ENCODE measurements around the gene YPEL2. TPM values are rescaled to one million over a fixed set of nuclear protein-coding genes. Genes with fewer than 3 reads are reported as not detected.
"Not testable (repeated sequence)": the region's sequence is repeated elsewhere in the genome, so short reads cannot be mapped to it uniquely, and the experiment has no call there.

Gene YPEL2
- total RNA-seq, 1 donor from 2014 or later, result 19.5 TPM

GRCh38 chr17:59410049-59410437, 78.6 kb downstream of the YPEL2 start:
- POLR2A ChIA-PET, result interaction anchor here (1.4 kb wide), 1 partner anchor 9 kb away, joined by 3 read pairs; no protein-coding TSS in a partner anchor
- H3K36me3 Mint-ChIP-seq (ENCODE audit: low read depth), result peaks cover 9% of the 10 kb centered on the region
- DNase-seq, result no peak
- H3K4me1 Mint-ChIP-seq, result peaks cover 19% of the 10 kb centered on the region
- CTCF ChIA-PET, result interaction anchor here (1.5 kb wide), 1 partner anchor 80 kb away, joined by 3 read pairs; no protein-coding TSS in a partner anchor
- intact Hi-C loops (cut with micrococcal nuclease), result no loop called here
- no peak overlapping the region for H3K27ac Mint-ChIP-seq
- H3K27me3 Mint-ChIP-seq, result no peaks in the 10 kb centered on the region
- ATAC-seq (ENCODE audit: low read depth), result no peak
- H3K9me3 Mint-ChIP-seq, result peaks cover 3% of the 10 kb centered on the region
- TF ChIP-seq CTCF (IDR thresholded peaks at IDR 0.05), result no peak
- H3K4me3 Mint-ChIP-seq, result no peak overlapping the region

GRCh38 chr17:59412431-59412830, 81.0 kb downstream of the YPEL2 start:
- H3K27ac Mint-ChIP-seq; intact Hi-C loops (cut with micrococcal nuclease): not testable (repeated sequence)

GRCh38 chr17:59413014-59413766, 81.7 kb downstream of the YPEL2 start:
- H3K36me3 Mint-ChIP-seq (ENCODE audit: low read depth), result no peaks in the 10 kb centered on the region
- H3K27me3 Mint-ChIP-seq, result no peaks in the 10 kb centered on the region
- no peak overlapping the region for H3K4me3 Mint-ChIP-seq
- no peak for ATAC-seq (ENCODE audit: low read depth)
- DNase-seq, result no peak
- POLR2A ChIA-PET, result interaction anchor here (1.2 kb wide), 1 partner anchor 63 kb away, joined by 3 read pairs; no protein-coding TSS in a partner anchor
- peaks cover 21% of the 10 kb centered on the region for H3K4me1 Mint-ChIP-seq
- CTCF ChIA-PET, result interaction anchor here (1.4 kb wide), 1 partner anchor 84 kb away, joined by 8 read pairs; no protein-coding TSS in a partner anchor
- intact Hi-C loops (cut with micrococcal nuclease), result no loop called here
- H3K27ac Mint-ChIP-seq, result no peak overlapping the region
- H3K9me3 Mint-ChIP-seq, result peaks cover 3% of the 10 kb centered on the region
- TF ChIP-seq CTCF (IDR thresholded peaks at IDR 0.05), result no peak

More at GRCh38 chr17:59412431-59412830, 81.0 kb downstream of the YPEL2 start:
- not testable (repeated sequence) for ATAC-seq (ENCODE audit: low read depth); DNase-seq; H3K36me3 Mint-ChIP-seq (ENCODE audit: low read depth); H3K4me3 Mint-ChIP-seq; H3K27me3 Mint-ChIP-seq; H3K9me3 Mint-ChIP-seq
- CTCF ChIA-PET, result interaction anchor here (1.4 kb wide), 1 partner anchor 83 kb away, joined by 8 read pairs; no protein-coding TSS in a partner anchor
- peaks cover 21% of the 10 kb centered on the region for H3K4me1 Mint-ChIP-seq
- POLR2A ChIA-PET, result interaction anchor here (0.7 kb wide), 1 partner anchor 201 kb away, joined by 4 read pairs; no protein-coding TSS in a partner anchor

- H3K36me3 Mint-ChIP-seq (ENCODE audit: low read depth), result no peaks in the 10 kb centered on the region
- TF ChIP-seq CTCF (IDR thresholded peaks at IDR 0.05), result no peak
- POLR2A ChIA-PET, result interaction anchor here (0.6 kb wide), 1 partner anchor 213 kb away, joined by 3 read pairs; no protein-coding TSS in a partner anchor
- intact Hi-C loops (cut with micrococcal nuclease), result no loop called here
- H3K4me1 Mint-ChIP-seq, result peaks cover 14% of the 10 kb centered on the region
- no peak overlapping the region for H3K27ac Mint-ChIP-seq
- no peak for DNase-seq
- H3K27me3 Mint-ChIP-seq, result no peaks in the 10 kb centered on the region
- no peak for ATAC-seq (ENCODE audit: low read depth)
- H3K4me3 Mint-ChIP-seq, result no peak overlapping the region
- CTCF ChIA-PET, result no interaction called here
- no peaks in the 10 kb centered on the region for H3K9me3 Mint-ChIP-seq
Observed at GRCh38 chr17:59415397-59415796, 83.9 kb downstream of the YPEL2 start.

GRCh38 chr17:59416184-59416583, 84.7 kb downstream of the YPEL2 start:
- H3K9me3 Mint-ChIP-seq, result no peaks in the 10 kb centered on the region
- no peak overlapping the region for H3K4me3 Mint-ChIP-seq
- POLR2A ChIA-PET, result interaction anchor here (0.5 kb wide), 1 partner anchor 77 kb away, joined by 5 read pairs; no protein-coding TSS in a partner anchor
- DNase-seq (no peak), ATAC-seq (ENCODE audit: low read depth) (no peak)
- no peaks in the 10 kb centered on the region for H3K36me3 Mint-ChIP-seq (ENCODE audit: low read depth)
- no peaks in the 10 kb centered on the region for H3K27me3 Mint-ChIP-seq
- CTCF ChIA-PET, result no interaction called here
- TF ChIP-seq CTCF (IDR thresholded peaks at IDR 0.05), result no peak
- intact Hi-C loops (cut with micrococcal nuclease), result no loop called here
- no peak overlapping the region for H3K27ac Mint-ChIP-seq
- H3K4me1 Mint-ChIP-seq, result peaks cover 14% of the 10 kb centered on the region
